Esophagus (tissue), 2 donors: ENCODE measurements around the gene NSF. TPM values are rescaled to one million over a fixed set of nuclear protein-coding genes. Genes with fewer than 3 reads are reported as not detected.
"Not testable (repeated sequence)": the region's sequence is repeated elsewhere in the genome, so short reads cannot be mapped to it uniquely, and the experiment has no call there.

Source experiments
- H3K27ac ChIP-seq, 2 donors: one replicate each; pipeline ENCODE4 v1.5.1; 2013; ENCODE audit warnings: low read depth in 2 of 2, mild to moderate bottlenecking in 2 of 2, inconsistent platforms in 1 of 2, low read length in 1 of 2, moderate library complexity in 1 of 2
- H3K27me3 ChIP-seq, 2 donors: one replicate each; pipeline ENCODE4 v1.6.1; 2013; ENCODE audit warnings: low read length in 2 of 2, control low read depth in 1 of 2, mild to moderate bottlenecking in 1 of 2; ENCODE audit not compliant: insufficient read depth in 2 of 2, control insufficient read depth in 1 of 2
- H3K36me3 ChIP-seq, 2 donors: one replicate each; pipeline ENCODE4 v1.6.1; 2013; ENCODE audit warnings: low read length in 1 of 2; ENCODE audit not compliant: control insufficient read depth in 2 of 2, insufficient read depth in 2 of 2
- H3K4me1 ChIP-seq, 2 donors: one replicate each; pipeline ENCODE4 v1.6.1; 2013; ENCODE audit warnings: low read length in 1 of 2; ENCODE audit not compliant: control insufficient read depth in 2 of 2, insufficient read depth in 2 of 2
- H3K4me3 ChIP-seq, 2 donors: one replicate each; pipeline ENCODE4 v1.5.1; 2013; ENCODE audit warnings: low read length in 2 of 2, mild to moderate bottlenecking in 2 of 2, low read depth in 1 of 2, moderate library complexity in 1 of 2
- H3K9me3 ChIP-seq, 2 donors: one replicate each; pipeline ENCODE4 v1.6.1; 2013; ENCODE audit warnings: mild to moderate bottlenecking in 2 of 2, low read depth in 1 of 2, low read length in 1 of 2, moderate library complexity in 1 of 2; ENCODE audit not compliant: control insufficient read depth in 2 of 2, insufficient read depth in 1 of 2
- WGBS, 2 donors: extraction: QIAGEN DNeasy Blood & Tissue Kit; methylation state at CpG; one replicate each; pipeline ENCODE4 v1.1.7; 2013; 5-methylcytosine and 5-hydroxymethylcytosine counted together
- polyA plus RNA-seq, 2 donors: library from polyadenylated mRNA; stranded (reverse); fragments of 200-250 nt; gene quantifications; one replicate each; pipeline ENCODE4 v1.2.3, GENCODE V29; 2013
- donor health status: healthy with polysubstance abuse.
- donor health status: Bipolar disorder and iron deficiency.

Gene NSF
- polyA plus RNA-seq, 2 donors = 9.0 to 16.4 TPM

GRCh38 chr17:46652024-46652643, 61.7 kb downstream of the NSF start:
- no CpG with 5 or more reads among the region's 7 CpGs for WGBS, 2 donors
- H3K27me3 ChIP-seq, H3K9me3 ChIP-seq, H3K4me1 ChIP-seq, H3K27ac ChIP-seq, H3K4me3 ChIP-seq, H3K36me3 ChIP-seq: not testable (repeated sequence)

- H3K4me1 ChIP-seq, H3K9me3 ChIP-seq, H3K36me3 ChIP-seq, H3K27me3 ChIP-seq, H3K27ac ChIP-seq, H3K4me3 ChIP-seq: not testable (repeated sequence)
- no CpG with 5 or more reads among the region's 5 CpGs for WGBS, 2 donors
Measured at GRCh38 chr17:46658235-46658634, 67.8 kb downstream of the NSF start.

- not testable (repeated sequence) for H3K9me3 ChIP-seq, H3K4me1 ChIP-seq, H3K4me3 ChIP-seq, H3K27ac ChIP-seq, H3K36me3 ChIP-seq, H3K27me3 ChIP-seq
- WGBS, 2 donors = no CpG with 5 or more reads among the region's 4 CpGs
Measured at GRCh38 chr17:46659702-46660101, 69.2 kb downstream of the NSF start.

- not testable (repeated sequence) for H3K27ac ChIP-seq, H3K9me3 ChIP-seq, H3K4me1 ChIP-seq
Measured at GRCh38 chr17:46663123-46663522, 72.7 kb downstream of the NSF start.

GRCh38 chr17:46663552-46663951, 73.1 kb downstream of the NSF start:
- not testable (repeated sequence) for H3K9me3 ChIP-seq, H3K4me3 ChIP-seq
- no CpG with 5 or more reads among the region's 2 CpGs for WGBS, 2 donors

More at GRCh38 chr17:46663123-46663522, 72.7 kb downstream of the NSF start:
- H3K36me3 ChIP-seq, H3K27me3 ChIP-seq, H3K4me3 ChIP-seq: not testable (repeated sequence)
- no CpG with 5 or more reads among the region's 1 CpG for WGBS, 2 donors

GRCh38 chr17:46665969-46666368, 75.5 kb downstream of the NSF start:
- 77 to 92% methylated on average over 4 of the region's 5 CpGs for WGBS, 2 donors
- H3K36me3 ChIP-seq, H3K4me1 ChIP-seq, H3K27me3 ChIP-seq, H3K4me3 ChIP-seq, H3K27ac ChIP-seq, H3K9me3 ChIP-seq: not testable (repeated sequence)

More at GRCh38 chr17:46663552-46663951, 73.1 kb downstream of the NSF start:
- H3K4me1 ChIP-seq, H3K27me3 ChIP-seq, H3K36me3 ChIP-seq, H3K27ac ChIP-seq: not testable (repeated sequence)

GRCh38 chr17:46670789-46671188, 80.3 kb downstream of the NSF start:
- not testable (repeated sequence) for H3K36me3 ChIP-seq, H3K4me1 ChIP-seq, H3K27ac ChIP-seq, H3K4me3 ChIP-seq, H3K27me3 ChIP-seq, H3K9me3 ChIP-seq
- WGBS, 2 donors = no CpG with 5 or more reads among the region's 4 CpGs

- not testable (repeated sequence) for H3K27me3 ChIP-seq, H3K4me1 ChIP-seq, H3K4me3 ChIP-seq, H3K9me3 ChIP-seq, H3K27ac ChIP-seq, H3K36me3 ChIP-seq
- WGBS, 2 donors = no CpG with 5 or more reads among the region's 2 CpGs
Measured at GRCh38 chr17:46672777-46673176, 82.3 kb downstream of the NSF start.

GRCh38 chr17:46677819-46678218, 87.3 kb downstream of the NSF start:
- not testable (repeated sequence) for H3K27ac ChIP-seq, H3K36me3 ChIP-seq, H3K27me3 ChIP-seq

GRCh38 chr17:46683653-46684052, 93.2 kb downstream of the NSF start:
- not testable (repeated sequence) for H3K4me1 ChIP-seq, H3K36me3 ChIP-seq, H3K9me3 ChIP-seq, H3K27me3 ChIP-seq, H3K27ac ChIP-seq, H3K4me3 ChIP-seq
- WGBS, 2 donors = no CpG with 5 or more reads among the region's 2 CpGs

More at GRCh38 chr17:46677819-46678218, 87.3 kb downstream of the NSF start:
- not testable (repeated sequence) for H3K4me1 ChIP-seq, H3K4me3 ChIP-seq, H3K9me3 ChIP-seq
